Activated T-cell treated with anti-CD3 and anti-CD28 coated beads for 24 hours (primary cell): Measurements from ENCODE around the gene COG5.

Experiments used
- DNase-seq: peaks from one replicate; pipeline ENCODE4 v3.0.0-alpha.2; 2020; ENCODE audit warnings: low read depth

COG5 gene

DNA sequence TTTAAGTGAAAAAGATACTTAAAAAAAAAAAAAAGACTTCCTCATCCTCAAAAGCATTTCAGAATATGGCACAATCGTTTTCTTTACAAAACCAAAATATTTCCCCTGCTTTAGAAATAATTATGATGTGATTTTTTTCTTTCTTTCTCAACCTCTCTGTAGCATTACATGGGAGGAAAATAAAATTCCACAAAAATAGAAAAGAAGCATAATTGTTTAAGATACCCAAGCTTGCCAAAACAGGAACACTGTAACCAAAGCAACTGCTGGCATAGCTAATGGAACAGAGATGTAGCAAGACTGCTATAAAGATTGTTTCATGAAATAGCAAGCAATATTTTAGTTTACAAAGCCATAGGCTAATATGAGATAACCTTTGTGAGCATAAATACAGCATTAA is 169.4 kb downstream of the COG5 start:
- no peak for DNase-seq

DNA sequence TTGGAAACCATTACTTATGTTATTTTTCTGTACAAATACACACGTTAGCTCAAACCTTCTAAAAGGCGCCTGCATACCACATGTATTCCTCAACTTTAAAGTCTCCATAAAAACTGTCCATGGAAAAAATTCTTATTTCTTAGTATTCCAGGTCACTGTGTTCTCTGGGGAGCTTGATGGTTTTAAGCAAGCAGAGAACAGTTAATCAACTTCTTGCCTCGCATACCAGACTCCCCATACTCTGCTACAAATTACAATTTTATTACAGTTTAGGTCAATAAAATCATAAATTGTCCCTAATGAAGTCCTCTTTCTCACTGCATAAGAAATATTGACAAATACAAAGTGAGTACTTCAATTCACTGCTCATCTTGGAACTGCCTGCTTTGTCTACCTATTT is 170.9 kb downstream of the COG5 start:
- no peak for DNase-seq

DNA sequence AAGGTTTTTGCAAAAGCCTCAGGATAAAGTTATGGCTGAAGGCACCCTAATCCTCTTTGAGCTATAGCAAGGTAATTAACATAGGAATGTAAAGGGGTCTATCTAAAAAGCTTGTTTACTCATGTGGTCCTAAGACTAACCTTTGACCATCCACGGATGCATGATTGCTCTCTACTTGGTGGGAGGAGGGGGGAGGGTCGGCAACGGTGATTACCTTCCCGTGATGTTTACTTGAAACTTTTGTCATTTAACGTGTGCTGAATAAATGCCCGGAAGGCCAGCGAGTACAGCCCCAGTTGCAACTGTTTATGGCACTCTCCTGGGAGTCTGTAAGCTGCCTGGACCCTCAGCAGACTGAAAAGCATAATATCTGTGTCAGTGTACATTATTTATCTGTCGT is 172.8 kb downstream of the COG5 start:
- DNase-seq: no peak

DNA sequence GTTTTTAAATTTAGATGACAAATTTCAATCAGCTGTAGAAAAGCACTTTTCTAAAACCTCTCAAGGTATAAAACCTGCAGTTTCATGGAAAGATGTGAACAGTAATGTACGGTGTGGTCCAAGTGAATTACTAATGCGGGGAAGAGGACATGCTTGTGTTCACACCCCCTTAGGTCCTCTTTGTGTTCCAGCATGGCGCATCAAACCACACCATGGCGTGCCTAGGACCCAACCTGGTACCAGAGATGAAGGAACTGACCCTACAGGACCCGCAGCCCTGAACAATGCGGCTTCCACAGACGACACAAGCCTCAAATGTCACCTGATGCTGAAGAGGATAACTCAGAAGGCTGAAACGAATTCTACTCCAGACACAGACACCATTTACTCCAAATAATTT is 175.1 kb downstream of the COG5 start:
- no peak for DNase-seq

DNA sequence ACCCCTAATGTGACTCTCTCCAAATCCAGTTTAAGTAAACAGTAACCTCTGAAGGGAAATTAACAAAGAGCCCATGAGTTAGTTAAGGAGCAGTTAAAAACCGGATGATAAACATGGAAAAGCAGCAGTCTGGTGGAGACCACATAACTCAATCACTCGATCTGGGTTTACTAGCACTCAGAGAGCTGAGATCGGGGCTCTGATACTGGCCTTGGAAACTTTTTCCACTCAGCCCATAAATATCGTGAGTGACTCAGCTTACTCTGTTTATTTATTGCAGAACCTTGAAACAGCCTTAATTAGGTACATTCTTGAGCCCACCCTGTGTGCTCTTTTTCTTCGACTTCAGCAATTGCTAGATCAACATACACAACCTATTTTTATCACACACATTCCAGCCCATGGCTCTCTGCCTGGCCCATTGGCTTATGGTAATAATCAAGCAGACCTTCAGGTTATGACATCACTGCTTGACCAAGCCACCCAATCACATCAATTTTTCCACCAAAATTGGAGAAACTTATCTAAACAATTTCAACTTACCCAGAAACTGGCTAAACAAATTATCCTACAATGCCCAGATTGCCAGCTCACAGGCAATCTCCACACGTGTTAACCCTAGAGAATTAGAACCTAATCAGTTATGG is 176.0 kb downstream of the COG5 start:
- no peak for DNase-seq

DNA sequence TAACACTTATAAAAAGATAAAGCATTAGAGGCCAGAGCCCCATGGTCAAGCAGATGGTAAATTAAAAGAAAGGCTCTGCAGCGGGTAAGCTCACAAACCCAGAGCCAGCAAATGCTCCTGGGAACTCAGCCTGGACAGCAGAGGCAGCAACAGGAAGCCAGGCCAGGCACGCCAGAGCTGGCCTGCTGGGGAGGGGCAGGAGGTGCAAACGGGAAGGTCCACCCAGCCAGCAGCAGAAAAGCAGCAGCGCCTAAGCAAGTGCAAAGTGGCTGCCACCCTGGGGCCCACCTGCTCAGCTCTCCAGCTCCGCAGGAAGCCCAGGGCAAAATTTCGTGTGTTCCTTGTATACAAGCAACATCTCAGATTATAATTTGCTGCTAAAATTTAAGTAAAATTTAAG is 176.6 kb downstream of the COG5 start:
- DNase-seq: no peak

DNA sequence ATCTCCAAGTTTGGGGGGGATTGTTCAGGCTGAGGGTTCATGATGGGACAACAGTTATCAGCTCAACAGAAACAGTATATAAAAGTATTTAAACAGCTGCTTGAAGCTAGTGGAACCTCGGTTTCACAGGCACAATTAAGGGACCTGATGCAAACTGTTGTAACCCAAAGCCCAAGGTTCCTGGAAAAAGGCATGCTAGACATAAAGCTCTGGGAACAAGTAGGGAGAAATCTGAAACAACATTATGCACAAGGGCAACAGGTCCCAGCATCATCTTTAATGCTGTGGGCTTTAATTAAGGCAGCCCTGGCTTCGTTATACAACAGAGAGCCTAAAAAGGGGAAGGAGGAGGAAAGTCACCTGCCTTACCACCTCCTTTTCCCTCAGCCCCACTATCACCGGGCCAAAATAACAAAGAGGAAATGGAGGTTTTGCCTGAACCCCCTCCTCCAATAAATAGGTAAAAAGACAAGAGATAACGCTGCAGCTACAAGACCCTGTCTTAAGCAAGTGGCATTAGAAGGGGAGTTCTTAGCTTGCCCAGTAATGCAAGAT is 177.1 kb downstream of the COG5 start:
- DNase-seq: no peak

DNA sequence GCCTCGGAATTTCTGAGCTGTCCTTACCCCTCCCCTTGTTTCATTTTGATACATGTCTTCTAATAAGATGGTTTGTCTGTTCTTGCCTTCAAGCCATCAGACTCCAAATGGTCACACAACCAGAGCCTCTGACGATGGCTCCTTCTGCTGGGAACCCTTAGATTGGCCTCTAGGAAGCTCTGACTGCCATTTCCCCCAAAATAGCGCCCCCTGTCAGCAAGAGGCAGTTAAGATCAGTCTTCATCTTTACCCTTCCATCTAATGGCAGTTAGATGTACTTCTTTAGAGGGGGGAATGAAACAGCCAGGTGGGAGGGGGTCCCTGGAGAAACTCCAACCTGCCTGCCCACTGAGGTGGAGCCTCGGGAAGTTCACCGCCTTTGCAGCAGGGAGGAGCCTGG is 179.7 kb downstream of the COG5 start:
- no peak for DNase-seq

DNA sequence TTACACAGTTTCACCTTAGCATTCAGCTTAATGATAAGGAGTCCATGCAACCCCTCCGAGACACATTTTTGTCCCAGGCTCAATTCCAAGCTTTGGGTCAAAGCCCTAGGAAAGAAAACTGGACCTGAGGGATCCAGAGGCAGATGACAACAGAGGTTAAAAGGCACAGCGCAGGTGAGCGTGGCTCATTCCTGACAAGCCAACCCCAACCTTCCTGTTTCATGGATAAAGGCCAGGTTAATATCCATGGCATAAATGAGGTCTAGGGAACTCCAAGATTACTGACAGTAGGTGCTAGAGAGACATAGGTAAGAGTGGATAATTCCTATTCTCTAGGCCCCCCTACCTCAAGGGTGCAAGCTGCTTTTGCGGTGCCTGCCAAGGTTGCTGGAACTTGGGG is 180.5 kb downstream of the COG5 start:
- DNase-seq: no peak

DNA sequence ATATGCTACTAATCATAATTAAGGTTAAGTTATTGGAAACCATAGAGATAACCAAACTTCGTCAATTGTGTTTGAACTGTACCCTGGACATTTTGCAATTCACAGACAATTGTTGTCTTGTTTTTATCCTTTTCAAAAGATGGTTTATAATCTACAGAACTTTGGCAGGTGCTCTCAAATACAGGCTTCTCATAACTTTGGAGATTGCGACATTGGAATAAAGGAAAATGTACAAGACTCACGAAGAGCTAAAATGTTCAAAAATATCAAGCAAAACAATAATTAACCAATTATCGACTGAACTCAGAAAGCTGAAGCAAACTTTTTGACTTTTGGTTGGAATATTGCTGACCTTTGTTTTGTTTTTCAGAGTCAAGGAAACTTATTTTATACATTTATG is 182.3 kb downstream of the COG5 start:
- DNase-seq: no peak

DNA sequence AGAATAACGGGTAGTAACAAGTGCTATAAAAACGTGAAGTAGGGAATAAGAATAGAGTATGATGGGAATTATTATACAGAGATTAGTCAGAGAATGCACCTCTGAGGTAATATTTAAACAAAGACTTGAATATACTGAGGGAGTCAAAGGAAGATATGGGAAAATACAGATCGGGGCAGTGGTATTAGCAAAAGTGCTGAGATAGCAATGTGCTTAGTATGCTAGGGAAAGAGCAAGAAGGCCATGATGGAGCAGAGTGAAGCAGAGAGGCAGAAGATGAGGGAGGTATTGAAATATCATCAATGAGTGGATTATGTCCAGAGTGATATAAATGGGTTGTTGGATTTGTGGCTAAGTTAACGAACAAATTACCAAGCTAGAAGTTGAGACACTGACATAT is 190.4 kb downstream of the COG5 start:
- DNase-seq: no peak

DNA sequence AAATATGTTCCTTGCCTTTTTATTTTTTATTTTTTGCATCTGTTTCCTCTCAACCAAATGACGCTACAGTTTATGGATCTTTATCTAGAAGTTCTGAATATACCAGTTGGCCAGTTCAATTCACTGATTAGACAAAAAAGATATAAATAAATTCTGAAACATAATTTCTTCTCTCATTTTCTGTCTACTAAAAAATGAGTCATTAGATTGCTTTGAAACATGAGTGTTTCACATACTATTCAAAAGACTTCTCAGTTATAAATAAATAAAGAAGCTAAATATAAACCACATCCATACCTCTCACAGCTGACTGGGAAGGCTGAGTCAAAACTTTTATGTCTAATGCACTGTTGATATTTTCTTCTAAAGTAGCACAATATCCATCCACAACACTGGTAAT is 191.4 kb downstream of the COG5 start:
- no peak for DNase-seq

DNA sequence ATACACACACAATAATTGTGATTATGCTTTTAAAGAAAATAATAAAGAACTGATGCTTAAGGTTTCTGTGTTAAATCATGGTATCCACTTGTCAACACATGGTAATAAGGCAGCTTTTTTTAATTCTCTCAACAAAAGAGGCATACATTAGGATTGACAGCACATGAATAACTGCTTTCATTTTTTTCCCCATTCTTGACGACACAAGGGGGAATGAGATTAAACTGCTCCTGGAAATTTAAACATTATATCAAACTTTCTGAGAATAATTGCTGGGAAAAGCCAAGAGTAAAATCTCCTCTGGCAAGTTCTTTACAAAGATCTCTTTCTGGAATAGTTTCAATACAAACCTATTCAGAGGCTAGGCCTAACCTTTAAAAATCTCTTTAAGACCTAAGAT is 192.9 kb downstream of the COG5 start:
- DNase-seq: no peak

DNA sequence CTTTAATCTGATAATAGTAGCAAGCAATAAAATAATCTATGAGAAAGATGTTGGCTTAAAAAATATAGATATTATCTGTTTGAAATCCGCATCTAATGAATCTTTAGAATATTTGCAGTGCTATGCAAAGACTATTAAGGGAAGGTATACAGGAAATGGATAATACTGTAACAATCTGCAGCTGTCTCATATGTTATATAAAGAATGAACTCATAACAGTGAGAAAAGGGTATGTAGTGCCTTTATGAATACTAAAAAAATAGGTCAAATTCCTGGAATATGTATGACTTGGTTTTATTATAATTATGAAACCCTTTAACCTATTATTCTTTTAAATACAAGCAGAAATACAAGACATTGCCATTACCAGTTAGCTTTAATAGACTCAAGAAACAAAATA is 198.9 kb downstream of the COG5 start:
- no peak for DNase-seq

DNA sequence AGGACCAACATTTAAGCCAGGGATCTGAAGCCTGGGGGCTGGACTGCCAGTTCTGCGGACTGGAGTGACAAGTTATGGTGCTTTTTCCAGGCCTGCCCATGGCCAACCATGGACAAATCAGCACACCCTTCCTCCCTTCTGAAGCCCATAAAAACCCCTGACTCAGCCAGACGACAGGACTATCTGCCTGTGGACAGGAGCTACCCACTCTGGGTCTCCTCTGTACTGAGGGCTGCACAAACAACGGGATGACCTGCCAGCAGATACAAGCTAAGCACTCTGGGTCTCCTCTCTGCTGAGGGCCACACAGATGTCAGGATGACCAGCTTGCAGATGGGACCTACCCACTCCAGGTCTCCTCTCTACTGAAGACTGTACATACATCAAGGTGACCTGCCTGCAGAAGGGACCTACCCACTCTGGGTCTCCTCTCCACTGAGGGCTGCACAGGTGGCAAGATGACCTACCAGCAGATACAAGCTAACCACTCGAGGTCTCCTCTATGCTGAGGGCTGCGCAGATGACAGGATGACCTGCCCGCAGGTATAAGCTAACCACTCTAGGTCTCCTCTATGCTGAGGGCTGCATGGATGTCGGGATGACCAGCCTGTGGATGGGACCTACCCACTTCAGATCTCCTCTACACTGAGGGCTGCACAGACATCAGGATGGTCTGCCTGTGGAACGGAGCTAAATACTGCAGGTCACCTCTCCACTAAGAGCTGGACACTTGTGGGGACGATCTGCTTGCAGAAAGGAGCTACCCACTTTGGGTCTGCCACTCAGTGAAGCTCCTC is 204.0 kb downstream of the COG5 start:
- DNase-seq: no peak

DNA sequence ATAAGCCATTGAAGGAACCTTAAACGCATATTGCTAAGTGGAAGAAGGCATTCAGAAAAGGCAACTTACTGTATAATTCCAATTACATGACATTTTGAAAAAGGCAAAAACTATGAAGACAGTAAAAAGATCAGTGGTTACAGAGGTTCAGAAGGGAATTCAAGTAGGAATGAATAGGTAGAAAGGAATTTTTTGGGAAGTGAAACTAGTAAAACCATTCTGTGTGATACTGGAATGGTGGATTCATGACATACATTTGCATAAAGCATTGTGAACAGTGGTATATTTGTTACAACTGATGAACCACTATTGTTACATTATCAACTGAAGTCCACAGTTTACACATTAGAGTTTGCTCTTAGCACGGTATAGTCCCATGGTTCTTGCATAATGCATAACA is 208.1 kb downstream of the COG5 start:
- no peak for DNase-seq

DNA sequence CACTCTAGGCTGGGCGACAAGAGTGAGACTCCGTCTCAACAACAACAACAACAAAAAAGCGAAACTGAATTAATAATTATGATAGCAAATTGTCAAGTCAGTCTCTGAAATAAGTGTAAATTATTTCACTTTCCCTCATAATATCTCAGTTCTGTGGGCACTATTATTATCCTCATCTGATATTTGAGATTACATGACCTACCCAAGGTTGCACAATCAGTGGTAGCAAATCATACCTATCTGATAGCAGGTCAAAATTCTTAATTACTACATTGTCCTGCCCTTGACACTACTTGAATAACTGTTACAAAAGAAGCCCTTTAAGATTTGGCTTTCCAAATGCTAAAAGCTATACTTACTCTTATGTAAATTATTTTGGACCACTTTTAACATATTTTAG is 209.1 kb downstream of the COG5 start:
- DNase-seq: no peak

DNA sequence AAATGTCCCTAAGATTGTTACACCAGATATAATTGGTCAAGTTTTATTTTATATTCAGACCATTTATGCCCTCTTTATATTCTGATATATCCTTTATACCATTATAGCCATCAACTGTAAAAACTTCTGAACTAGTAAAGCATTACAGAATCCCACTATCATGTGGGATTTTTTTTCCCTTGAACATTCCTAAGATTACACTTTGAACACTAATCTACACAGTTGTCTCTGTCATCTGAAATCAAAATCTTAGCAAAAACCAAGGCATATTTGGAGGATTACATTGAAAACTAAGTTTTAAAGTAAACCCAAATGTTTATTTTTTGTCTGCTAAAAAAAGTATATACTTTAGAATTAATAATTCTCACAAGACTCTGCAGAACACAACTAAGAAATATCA is 210.0 kb downstream of the COG5 start:
- no peak for DNase-seq

DNA sequence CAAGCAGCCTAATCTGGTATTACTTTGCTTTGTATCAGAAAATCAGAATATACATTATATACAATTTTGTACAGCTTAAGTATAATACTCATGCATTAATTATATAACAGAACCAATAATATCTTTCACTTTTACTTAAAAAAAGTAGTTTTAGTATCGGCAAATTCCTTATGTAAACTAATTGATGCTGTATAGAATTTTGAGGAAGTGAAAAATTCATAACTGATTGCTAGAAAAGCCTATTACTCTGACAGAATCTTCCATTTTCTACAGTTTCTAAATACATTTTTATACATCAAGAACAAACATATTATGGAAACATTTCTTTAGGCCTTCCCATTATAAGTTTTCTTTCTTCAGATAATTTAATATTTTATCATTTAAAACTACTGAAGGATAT is 217.8 kb downstream of the COG5 start:
- DNase-seq: no peak

DNA sequence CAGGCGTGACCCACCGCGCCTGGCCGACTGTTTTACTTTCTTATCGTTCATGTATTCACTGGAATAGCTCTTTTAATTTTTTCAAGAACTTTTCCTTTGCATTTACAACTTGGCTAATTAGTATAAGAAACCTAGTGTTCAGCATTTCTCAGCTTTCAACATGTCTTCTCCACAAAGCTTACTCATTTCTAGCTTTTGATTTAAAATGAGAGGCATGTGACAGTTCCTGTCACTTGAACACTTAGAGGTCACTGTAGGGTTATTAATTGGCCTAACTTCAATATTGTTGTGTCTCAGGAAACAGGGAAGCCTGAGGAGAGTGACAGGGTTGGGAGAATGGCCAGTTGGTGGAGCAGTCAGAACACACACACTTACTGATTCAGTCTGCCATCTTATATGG is 218.9 kb downstream of the COG5 start:
- DNase-seq: no peak

DNA sequence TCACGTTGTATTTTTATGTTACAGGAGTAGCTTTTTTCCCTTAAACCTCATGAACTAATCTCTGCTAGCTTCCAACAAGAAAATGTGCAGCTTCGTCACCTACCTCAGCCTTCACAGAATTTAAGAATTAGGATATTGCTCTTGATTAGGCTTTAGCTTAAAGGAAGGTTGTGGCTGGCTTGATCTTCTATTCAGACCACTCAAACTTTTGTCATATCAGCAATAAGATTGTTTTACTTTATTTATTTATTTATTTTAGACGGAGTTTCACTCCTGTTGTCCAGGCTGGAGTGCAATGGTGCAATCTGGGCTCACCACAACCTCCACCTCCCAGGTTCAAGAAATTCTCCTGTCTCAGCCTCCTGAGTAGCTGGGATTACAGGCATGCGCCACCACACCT is 219.4 kb downstream of the COG5 start:
- DNase-seq: no peak

DNA sequence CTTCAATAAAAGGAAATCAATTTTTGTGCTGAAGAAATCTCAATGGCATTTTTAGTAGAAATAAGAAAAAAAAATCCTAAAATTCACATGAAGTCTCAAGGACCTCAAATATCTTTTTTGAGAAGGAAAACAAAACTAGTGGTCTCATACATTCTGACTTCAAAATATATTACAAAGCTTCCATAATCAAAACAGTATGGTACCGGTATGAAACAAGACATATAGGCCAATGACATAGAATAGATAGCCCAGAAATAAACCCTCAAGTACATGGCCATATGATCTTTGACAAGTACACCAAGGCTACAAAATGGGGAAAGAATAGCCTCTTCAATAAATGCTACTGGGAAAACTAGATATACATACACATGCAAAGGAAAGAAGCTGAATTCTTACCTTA is 225.6 kb downstream of the COG5 start:
- DNase-seq: no peak

DNA sequence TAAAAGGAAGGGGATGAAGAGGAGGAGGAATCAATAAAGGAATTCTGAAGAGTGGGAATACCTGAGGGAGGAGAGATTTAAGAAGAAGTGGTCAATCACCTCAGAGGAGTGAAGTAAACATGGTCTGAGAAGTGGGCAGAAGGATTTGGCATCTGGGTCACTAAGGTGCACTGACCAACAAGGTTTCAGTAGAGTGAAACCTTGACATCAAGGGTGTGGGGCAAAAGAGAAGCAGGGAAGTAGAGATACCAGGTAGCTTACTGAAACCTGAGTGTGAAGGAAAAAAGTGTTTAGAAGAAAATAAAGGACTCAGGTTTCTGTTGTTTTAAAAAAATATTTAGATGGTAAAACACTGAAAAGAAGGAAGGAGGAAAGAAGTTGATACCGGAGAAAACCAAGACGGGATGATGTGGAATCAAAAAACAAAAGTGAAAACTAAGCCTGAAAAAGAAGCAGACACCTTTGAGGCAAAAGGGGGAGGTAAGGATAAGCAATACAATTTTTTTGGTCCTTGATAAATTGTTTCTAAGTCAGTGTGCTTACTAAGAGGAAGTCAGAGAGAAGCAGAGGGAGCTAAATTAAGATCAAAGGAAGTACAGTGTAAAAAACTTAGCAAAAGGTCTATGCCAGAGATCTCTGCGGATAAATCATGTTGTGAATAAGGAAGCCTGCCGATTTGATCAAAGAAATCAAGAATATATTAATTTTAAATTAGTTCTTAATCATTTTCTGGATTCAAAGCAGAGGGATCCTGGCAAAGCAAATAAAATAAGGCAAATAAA is 231.0 kb downstream of the COG5 start:
- no peak for DNase-seq
